Left colon (tissue), 2 donors: ENCODE measurements around the gene TRIM33. TPM values are rescaled to one million over a fixed set of nuclear protein-coding genes. Genes with fewer than 3 reads are reported as not detected.
A peak's percentile ranks its signal among the peaks of the same experiment; 100 is the strongest.
"Not testable (repeated sequence)": the region's sequence is repeated elsewhere in the genome, so short reads cannot be mapped to it uniquely, and the experiment has no call there.

Experiments used
- ATAC-seq: fragments of 200-7000 bp; cut with Tn5 transposase; one replicate; pipeline ENCODE4 v1.9.1; 2020; ENCODE audit warnings: mild to moderate bottlenecking, moderate library complexity
- DNase-seq, 2 donors: peaks; one replicate each; pipeline ENCODE4 v3.0.0-alpha.2; 2020
- intact Hi-C, 2 donors: fragments of 100-400 bp; cut with DNase I in 1 of 2; cut with micrococcal nuclease in 1 of 2; formaldehyde crosslinking; loops; one replicate each; pipeline versions ENCODE4 v1.11.2 to v1.14.0; 2022; cut with DNase I, micrococcal nuclease
- total RNA-seq, 2 donors: library from RNA; stranded (reverse); fragmentation: NEBNext Ultra II Directional; extraction: Animal tissue kit (Norgen Biotek cat#: 25700); gene quantifications; one replicate each; pipeline ENCODE4 v1.2.1, GENCODE V29; 2021
- donor health status: DM: no; HTN: no; CAD: no.
- donor health status: DM: yes; HTN: yes; CAD: no.

Gene TRIM33
- total RNA-seq, 2 donors from 2014 or later, result 28.6 to 31.0 TPM

DNA sequence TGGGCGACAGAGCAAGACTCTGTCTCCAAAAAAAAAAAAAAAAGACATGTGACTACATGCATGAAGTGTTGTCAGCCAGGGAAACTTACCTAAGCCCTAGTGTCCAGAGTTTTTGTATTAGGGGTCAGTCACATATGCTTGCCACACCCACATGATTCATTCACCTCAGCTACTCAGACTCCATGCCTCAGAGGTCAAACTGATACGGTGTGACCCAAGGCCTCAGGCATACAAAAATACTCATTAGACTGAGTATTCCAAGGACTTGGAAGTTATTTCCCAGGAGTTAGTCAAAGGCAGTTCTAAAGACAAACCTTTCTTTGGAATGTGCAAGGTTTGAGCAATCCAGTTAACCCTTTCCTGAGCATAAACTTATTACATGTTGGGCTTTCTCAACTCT, 6.3 kb upstream of the TRIM33 start:
- ATAC-seq (no peak), DNase-seq (no peak)
- intact Hi-C loops, result no loop called here

DNA sequence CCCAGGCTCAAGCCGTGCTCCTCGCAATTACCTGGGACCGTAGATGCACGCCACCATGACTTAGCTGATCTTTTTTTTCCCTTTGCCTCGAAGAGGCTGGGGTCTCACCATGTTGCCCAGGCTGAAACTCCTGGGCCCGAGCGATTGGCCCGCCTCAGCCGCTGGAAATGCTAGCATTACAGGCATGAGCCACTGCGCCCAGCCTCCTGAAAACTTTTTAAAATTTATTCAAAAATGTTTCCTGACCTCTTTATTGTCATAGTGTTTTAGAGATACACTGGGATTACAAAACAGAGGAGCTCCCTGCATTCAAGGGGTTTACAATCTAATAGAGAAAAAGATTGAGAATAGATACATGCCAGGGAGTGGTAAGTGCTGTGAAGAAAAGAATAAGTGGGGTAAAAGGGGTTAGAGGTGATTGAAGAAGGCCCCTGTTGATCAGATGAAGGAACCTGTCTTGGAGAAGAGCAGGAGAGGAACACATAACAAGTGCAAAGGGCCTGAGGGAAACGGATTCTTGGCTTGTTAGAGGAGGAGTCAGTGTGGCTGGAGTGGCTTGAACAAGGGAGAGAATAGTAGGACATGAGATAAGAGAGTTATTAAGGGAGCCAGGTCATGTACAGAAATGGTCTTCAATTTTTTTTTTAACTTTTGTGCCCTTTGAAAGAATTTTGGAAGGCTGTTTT, 1.7 kb upstream of the TRIM33 start:
- intact Hi-C loops, result no loop called here
- DNase-seq (peak in 1 of 2 donors; percentile 10), ATAC-seq (no peak)

DNA sequence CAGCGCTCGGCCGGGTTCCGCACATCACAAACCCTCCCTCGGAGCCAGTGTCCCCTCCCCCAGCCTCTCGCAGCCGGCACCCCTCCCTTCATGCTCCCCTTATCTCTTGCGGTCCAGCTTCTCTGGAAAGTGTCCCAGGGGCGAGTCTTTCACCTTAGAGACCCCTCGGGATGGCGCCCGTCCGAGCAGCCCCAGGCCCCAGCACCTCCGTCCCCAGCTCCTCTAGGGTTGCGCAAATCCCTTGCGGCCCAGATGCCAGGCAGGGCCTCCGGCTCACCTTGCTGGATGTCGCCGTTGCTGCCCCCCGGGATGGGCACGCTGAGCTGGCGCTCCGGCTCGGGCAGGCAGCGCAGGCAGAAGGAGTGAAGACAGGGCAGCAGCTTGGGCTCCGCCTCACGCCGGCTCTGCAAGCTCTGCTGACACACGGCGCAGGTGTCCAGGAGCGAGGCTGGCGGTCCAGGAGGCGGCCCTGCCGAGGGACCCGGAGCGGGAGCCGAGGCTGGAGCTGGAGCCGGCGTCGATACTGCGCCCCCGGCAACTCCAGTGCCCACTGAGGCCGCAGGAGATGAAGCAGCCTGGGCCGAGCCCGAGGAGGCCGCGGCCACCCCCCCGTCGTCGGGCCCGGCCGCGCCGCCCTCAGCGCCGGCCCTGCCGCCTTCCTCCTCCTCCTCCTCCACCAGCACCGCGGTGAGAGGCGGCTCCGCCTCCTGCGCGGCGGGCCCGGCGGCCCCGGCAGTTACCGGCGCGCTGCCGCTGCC, 550 bp downstream of the TRIM33 start:
- intact Hi-C loops, result no loop called here
- ATAC-seq (peak; percentile 62), DNase-seq (peak; percentile 45 to 61)

DNA sequence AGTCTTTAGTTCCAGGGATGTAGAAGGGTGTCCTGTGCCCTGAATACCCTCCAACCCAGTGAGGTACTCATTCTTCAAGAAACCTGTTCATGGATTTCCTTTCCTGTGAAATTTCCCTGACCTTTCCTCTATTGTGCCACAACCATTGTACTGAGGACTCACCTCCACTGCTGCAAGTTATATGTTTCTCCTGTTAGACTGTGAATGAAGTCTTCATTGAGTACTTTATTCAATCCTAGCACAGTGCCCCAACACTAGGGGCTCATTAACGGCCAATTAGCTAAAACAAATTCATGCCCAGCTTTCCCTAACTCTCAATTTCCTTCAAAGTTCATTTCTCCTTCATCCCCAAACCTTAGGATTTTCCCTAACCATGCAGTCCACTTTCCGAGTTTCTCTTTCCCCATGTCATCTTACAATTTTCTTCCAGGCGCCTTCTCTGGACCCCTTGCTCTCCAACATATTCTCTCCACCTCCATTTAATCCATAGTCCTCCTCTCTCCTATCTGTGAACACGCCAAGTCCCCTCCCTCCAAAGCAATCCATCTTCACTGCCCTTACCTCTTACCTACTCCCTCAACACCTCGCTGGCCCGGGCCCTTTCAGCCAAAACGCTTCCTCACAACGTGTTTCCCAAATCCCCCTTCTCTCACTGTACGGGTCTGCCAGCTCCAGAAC, 1.3 kb downstream of the TRIM33 start:
- intact Hi-C loops, result no loop called here
- DNase-seq (no peak), ATAC-seq (peak; percentile 6)

DNA sequence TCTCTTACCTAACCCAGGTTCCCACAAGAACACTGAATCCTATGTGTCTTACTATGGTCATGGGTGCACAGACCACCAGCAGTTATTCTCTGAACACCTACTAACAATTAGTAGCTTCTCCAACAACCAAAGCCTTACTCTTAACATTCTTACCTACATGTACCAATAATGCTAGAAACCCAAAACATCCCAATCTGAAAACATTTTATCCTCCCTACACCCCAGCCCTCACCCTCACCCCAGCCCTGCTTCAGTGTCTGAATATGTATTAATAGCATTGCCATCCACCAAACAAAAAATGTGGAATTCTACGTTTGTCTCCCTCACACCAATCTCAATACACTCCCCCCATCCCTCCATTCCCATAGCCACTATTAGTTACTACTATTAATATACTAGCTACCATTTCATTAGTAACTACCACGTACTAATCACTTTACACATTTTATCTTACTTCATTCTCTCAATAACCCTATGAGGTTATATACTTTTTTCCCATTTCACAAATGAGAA, 2.6 kb downstream of the TRIM33 start:
- intact Hi-C loops, result no loop called here
- no peak for ATAC-seq

DNA sequence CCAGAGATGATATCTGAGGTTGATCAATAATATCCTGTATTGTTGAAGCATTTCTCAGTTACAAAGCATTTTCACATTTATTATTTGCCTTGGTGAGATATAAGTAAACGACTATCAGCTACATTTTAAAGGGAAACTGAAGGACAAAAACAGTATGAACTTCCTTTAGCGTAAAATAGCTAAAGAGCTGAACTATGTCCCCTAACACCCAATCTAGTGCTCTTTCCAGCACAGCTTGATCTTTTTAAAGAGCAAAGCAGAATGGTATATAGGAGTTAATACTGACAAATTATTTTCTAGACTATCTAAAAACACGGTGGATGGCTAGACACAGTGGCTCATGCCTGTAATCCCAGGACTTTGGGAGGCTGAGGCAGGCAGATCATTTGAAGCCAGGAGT, 3.5 kb downstream of the TRIM33 start:
- intact Hi-C loops, result no loop called here
- no peak for DNase-seq
- ATAC-seq, result no peak

More for the DNA sequence above, 2.6 kb downstream of the TRIM33 start:
- no peak for DNase-seq

DNA sequence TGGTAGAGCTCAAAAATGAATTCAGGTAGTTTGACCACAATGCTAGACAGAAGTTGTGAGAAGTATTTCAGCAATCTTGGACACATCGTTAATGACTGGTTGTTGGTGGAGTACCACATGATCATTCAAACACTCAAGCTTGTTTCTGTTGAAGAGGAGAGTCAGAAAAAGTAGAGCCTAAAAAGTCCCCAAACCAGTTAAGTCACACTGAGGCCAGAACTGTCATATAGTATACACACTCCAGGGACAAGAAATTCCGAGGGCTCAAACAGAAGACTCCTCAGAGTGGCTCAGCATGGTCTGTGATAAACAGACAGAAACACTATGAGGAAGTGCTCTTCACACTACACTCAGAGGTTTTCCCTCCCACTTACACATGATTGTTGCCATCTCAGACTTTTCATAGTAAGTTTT, 5.8 kb downstream of the TRIM33 start:
- intact Hi-C loops, result no loop called here
- DNase-seq (no peak), ATAC-seq (no peak)

DNA sequence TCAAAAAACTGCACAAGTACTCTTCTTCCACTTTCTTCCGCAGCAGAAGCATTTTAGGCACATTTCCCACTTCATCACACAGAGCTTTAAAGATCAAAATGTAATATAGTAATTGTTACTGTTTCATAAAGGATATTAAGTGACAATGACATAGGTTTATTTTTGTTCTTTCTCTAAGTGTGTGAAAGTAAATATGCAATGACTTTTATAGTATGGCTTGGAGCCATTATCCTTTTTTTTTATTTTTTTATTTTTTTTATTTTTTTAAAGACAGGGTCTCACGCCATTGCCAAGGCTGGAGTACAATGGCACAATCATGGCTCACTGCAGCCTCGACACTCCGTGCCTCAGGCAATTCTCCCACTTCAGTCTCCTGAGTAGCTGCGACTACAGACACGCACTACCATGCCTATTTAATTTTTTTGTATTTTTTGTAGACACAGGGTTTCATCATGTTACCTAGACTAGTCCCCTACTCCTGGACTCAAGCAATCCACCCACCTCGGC, 7.0 kb downstream of the TRIM33 start:
- ATAC-seq, result no peak
- intact Hi-C loops, result no loop called here
- no peak for DNase-seq

DNA sequence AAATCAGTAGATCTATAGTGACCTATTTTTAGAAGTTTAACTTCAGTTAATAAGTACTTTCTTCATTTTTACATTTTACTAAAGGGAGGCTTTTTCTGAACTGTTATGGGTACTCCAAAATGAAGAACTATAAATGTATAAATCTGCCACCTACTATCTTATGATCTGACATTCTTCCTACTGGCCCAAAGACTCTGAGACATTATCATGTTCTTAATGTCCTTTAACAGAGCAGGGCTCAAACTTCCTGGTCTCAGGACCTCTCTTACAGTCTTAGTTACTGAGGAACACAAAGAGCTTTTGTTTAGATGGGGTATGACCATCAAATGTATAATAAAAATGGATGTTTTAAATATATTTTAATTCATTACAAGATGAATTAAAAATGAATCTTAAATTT, 8.9 kb downstream of the TRIM33 start:
- DNase-seq, result no peak
- ATAC-seq, result no peak
- intact Hi-C loops, result no loop called here

DNA sequence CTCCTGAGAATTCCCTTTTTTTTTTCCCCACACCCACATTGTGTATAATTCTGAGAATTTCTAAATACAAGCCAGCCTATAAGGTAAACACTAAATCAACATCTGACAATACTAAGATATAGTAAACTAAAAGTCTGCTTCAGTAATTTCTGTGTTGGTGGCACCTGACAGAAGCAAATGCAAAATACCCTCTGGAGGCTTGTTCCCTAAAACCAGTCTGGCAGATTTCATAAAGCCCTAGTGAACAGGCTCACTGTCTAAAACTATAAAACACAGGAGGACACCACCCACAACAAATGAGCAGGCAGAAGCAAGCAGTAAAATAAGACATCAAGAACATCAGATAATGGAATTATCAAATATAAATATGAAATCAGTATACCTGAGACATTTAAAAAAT, 11.5 kb downstream of the TRIM33 start:
- ATAC-seq (peak; percentile 35), DNase-seq (no peak)
- intact Hi-C loops, result no loop called here

DNA sequence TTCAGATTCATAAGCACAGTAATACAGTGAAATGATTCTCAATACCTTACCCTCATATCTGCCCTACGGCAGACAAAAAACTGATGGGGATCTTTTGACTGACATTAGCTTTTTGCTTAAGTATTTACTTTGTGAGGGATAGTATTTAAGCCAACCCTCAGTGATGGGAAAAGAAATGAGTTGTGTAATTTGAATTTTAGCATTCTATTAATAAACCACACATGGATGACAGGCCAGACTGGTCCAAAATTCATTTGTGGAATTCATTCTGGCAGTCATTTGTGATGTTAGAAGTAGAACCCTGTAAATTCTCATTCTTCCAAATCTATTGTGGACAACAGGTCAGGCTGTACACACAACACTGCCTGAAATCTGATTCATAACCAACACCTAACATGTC, 14.9 kb downstream of the TRIM33 start:
- DNase-seq (no peak), ATAC-seq (no peak)
- intact Hi-C loops, result no loop called here

DNA sequence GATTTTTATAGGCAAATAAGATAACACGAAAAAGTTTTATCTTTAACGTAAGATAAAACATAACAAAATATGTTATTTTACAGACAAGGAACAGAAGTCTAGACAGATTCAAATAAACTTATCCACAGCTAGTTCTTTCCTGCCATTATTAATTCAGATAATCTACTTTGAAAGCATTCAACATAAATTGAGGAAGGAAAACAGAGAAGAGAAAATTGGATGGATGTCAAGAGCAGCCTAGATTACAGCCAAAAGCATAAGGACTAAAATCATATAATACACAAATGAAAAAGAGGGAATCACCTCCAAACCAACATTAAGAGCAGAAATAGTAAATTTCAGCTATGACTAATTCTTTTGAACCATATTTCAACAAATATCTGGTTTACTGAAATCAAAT, 15.5 kb downstream of the TRIM33 start:
- ATAC-seq (no peak), DNase-seq (no peak)
- intact Hi-C loops, result no loop called here

DNA sequence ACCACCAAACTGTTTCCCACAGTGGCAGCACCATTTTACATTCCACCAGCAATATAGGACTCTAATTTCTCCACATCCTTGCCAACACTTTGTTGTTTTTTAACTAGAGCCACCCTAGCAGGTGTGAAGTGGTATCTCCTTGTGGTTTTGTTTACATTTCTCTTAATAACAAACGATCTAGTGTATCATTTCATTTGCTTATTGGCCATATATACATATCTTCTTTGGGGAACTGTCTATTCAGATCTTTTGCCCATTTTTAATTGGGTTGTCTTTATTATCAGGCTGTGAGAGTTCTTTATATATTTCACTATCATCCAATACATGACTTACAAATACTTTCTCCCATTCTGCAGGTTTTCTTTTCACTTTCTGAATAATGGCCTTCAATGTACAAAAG, 18.0 kb downstream of the TRIM33 start:
- intact Hi-C loops, result no loop called here
- no peak for DNase-seq
- no peak for ATAC-seq

DNA sequence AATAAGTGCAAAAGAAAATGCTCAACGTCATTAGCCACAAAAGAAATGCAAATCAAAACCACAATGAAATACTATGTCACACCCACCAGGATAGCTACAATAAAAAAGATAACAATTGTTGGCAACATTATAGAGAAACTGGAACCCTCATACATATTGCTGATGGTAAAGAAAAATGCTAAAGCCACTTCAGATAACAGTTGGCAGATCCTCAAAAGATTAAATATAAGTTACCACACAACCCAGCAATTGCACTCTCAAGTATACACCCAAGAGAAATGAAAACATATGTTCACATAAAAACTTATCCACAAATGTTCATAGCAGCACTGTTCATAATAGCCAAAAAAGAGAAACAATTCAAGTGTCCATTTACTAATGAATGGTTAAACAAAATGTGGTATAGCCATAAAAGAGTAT, 20.7 kb downstream of the TRIM33 start:
- ATAC-seq (peak; percentile 82), DNase-seq (no peak)
- intact Hi-C loops, result no loop called here

DNA sequence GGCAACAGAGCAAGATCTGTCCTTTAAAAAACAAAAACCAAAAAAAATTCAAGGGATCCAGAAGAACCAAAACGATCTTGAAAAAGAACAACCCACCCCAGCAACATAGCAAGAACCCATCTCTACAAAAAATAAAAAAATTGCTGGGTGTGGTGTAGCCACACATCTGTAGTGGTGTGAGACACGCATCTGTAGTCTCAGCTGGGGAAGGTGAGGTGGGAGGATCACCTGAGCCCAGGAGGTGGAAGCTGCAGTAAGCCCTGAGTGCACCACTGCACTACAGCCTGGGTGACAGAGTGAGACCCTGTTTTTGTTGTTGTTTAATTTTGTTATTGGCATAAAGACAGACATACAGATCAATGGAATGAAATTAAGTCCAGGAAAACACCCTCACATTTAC, 22.3 kb downstream of the TRIM33 start:
- intact Hi-C loops, result no loop called here
- no peak for DNase-seq
- no peak for ATAC-seq

DNA sequence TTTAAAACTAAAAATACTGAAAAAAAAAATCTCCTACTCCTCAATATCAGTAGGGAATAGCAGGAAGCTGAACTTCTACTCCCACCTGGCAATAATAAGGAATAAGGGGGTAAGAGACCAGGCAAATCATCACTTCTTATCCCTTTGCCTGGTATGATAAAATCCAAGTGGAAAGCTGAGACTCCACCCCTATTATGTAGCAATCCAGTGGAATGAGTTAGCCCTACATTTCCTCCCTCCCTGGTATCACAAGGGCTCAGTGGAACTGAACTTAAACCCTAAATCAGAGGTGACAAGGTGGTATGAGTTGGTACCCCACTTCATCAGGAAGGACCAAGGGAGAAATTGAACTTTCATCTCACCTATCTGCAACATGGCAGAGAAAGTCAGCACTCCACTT, 25.7 kb downstream of the TRIM33 start:
- ATAC-seq (no peak), DNase-seq (no peak)
- intact Hi-C loops, result no loop called here

DNA sequence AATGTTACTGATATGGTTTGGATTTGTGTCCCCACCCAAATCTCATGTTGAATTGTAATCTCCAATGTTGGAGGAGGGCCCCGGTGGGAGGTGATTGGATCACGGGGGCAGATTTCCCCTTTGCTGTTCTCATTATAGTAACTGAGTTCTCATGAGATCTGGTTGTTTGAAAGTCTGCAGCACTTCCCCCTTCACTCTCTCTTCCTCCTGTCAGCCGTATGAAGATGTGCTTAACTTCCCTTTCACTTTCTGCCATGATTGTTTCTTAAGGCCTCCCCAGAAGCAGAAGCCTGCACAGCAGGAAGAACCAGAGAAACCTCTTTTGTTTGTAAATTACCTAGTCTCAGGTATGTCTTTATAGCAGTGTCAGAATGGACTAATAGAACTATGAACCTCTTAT, 28.4 kb downstream of the TRIM33 start:
- peak; percentile 33 for ATAC-seq
- DNase-seq, result no peak
- intact Hi-C loops, result no loop called here

DNA sequence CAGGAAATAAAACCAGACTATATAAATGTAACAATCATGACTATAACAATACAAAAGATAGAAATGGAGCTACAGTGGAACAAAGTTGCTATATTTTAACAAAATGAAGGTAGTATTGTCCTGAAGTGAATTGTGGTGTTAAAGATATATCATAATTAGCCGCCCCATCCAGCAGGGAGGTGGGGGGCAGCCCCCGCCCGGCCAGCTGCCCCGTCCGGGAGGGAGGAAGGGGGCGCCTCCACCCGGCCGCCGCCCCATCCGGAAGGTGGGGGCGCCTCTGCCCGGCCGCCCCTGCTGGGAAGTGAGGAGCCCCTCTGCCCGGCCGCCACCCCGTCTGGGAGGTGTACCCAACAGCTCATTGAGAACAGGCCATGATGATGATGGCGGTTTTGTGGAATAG, 31.4 kb downstream of the TRIM33 start:
- DNase-seq, ATAC-seq, intact Hi-C loops: not testable (repeated sequence)

DNA sequence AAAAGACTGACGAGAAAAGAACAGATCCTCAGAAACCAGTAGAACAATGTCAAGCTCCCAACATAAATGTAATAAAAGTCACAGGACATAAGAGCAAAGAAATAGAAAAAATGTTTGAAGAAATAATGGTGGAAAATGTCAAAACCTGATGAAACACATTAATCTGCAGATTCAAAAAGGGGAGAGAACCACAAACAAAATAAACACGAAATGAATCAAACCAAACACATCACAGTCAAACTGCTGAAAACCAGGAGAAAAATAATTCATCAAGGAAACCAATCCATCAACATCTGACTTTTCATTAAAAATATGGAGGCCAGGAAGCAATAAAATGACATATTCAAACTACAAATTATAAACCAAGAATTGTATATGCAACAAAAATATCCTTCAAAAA, 31.9 kb downstream of the TRIM33 start:
- ATAC-seq (no peak), DNase-seq (no peak)
- intact Hi-C loops, result no loop called here

DNA sequence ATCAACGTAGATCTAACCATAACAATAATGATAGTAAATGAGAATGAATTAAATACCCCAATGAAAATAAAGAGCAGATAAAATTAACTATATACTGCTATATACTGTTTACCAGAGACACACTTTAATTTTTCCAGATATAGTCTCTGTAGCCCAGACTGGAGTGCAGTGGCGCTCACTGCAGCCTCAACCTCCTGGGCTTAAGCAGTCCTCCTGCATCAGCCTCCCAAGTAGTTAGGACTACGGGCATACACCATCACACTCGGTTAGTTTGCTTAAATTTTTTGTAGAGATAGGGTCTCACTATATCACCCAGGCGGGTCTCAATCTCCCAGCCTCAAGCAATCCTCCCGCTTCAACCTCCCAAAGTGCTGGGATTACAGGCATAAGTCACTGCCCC, 37.2 kb downstream of the TRIM33 start:
- DNase-seq (no peak), ATAC-seq (no peak)

More for the DNA sequence above, 37.2 kb downstream of the TRIM33 start:
- intact Hi-C loops, result no loop called here
